ENCODE data around the gene SLC25A19.

DNA sequence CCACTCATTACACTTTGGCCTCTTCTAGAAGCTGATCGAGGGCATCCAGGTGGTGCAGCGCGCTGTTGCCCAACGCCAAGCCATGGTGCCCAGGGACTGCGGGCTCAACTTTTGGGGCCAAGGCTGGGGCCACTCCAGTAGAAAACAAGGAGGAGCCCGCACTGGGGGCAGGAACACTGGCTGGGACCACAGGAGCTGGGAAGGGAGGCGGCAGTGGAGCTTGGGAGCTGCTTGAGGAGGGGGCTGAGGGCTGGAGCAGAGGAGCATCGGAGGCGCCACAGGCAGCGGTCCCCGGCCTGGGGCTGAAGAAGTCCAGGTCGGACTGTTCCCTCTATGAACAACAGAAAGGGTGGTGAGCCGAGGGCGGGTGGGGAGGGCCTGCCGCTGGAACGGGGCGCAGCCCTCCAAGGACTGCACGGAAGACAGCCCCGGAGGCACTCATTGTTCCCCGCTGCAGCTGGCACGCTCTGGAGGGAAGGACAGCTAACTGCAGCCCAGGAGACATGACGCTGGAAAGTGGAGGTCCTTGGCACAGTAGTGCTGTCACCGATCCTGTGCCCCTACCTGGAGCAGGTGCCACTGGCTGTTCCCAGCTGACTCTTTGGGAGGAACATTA is 49.3 kb downstream of the SLC25A19 start:
- TF ChIP-seq, protein P1, sequence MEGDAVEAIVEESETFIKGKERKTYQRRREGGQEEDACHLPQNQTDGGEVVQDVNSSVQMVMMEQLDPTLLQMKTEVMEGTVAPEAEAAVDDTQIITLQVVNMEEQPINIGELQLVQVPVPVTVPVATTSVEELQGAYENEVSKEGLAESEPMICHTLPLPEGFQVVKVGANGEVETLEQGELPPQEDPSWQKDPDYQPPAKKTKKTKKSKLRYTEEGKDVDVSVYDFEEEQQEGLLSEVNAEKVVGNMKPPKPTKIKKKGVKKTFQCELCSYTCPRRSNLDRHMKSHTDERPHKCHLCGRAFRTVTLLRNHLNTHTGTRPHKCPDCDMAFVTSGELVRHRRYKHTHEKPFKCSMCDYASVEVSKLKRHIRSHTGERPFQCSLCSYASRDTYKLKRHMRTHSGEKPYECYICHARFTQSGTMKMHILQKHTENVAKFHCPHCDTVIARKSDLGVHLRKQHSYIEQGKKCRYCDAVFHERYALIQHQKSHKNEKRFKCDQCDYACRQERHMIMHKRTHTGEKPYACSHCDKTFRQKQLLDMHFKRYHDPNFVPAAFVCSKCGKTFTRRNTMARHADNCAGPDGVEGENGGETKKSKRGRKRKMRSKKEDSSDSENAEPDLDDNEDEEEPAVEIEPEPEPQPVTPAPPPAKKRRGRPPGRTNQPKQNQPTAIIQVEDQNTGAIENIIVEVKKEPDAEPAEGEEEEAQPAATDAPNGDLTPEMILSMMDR (conservative IDR thresholded peaks at IDR 0.05; ENCODE audit: low read length) = no peak
- no peak for TF ChIP-seq EZH2phosphoT487 (IDR thresholded peaks at IDR 0.05; ENCODE audit: borderline replicate concordance)

All from Loucy (cell line).